Natural killer cell (primary cell): Measurements from ENCODE around the gene SNX9. TPM values are rescaled to one million over a fixed set of nuclear protein-coding genes. Genes with fewer than 3 reads are reported as not detected.

Source experiments
- ATAC-seq, 3 donors: fragments of 150-1000 bp in 2 of 3; fragments of 200-7000 bp in 1 of 3; cut with Tn5 transposase; 1 replicate in 1 of 3; 2 replicates in 2 of 3; pipeline ENCODE4 v1.10.0; 2021; ENCODE audit warnings: mild to moderate bottlenecking in 2 of 3, moderate library complexity in 2 of 3
- DNase-seq, 2 donors: peaks; one replicate each; pipeline versions ENCODE4 v3.0.0 to v3.0.0-alpha.2; 2013 to 2021; ENCODE audit warnings: mixed read lengths in 1 of 2
- H3K27ac ChIP-seq: one replicate; pipeline ENCODE4 v1.5.1; 2013; ENCODE audit warnings: mild to moderate bottlenecking, low read length
- H3K27me3 ChIP-seq: one replicate; pipeline ENCODE4 v1.6.1; 2013; ENCODE audit warnings: low read length; ENCODE audit not compliant: control insufficient read depth, insufficient read depth
- H3K36me3 ChIP-seq: one replicate; pipeline ENCODE4 v1.6.1; 2013; ENCODE audit warnings: low read length; ENCODE audit not compliant: control insufficient read depth, insufficient read depth
- H3K4me1 ChIP-seq: one replicate; pipeline ENCODE4 v1.6.1; 2013; ENCODE audit warnings: low read length; ENCODE audit not compliant: control insufficient read depth, insufficient read depth
- H3K4me3 ChIP-seq: one replicate; pipeline ENCODE4 v1.5.1; 2013; ENCODE audit warnings: low read length
- H3K9me3 ChIP-seq: one replicate; pipeline ENCODE4 v1.6.1; 2013; ENCODE audit warnings: low read length; ENCODE audit not compliant: control insufficient read depth, insufficient read depth
- H3K27ac Mint-ChIP-seq, 2 donors: one replicate each; pipeline ENCODE4 v1.8.0; 2022; ENCODE audit warnings: mild to moderate bottlenecking in 2 of 2, mixed read lengths in 2 of 2, moderate library complexity in 1 of 2
- H3K27me3 Mint-ChIP-seq, 2 donors: one replicate each; pipeline ENCODE4 v1.8.0; 2022; ENCODE audit warnings: low read depth in 2 of 2, mixed read lengths in 2 of 2
- H3K36me3 Mint-ChIP-seq: one replicate; pipeline ENCODE4 v1.8.0; 2022; ENCODE audit warnings: mixed read lengths
- H3K4me1 Mint-ChIP-seq, 2 donors: one replicate each; pipeline ENCODE4 v1.8.0; 2022; ENCODE audit warnings: mixed read lengths in 2 of 2
- H3K4me3 Mint-ChIP-seq: one replicate; pipeline ENCODE4 v1.8.0; 2022; ENCODE audit warnings: mild to moderate bottlenecking, moderate library complexity, mixed read lengths
- H3K9me3 Mint-ChIP-seq, 2 donors: one replicate each; pipeline ENCODE4 v1.8.0; 2022; ENCODE audit warnings: mixed read lengths in 2 of 2
- WGBS: methylation state at CpG from one replicate; pipeline ENCODE4 v1.1.7; 2013; ENCODE audit warnings: missing lambda C conversion rate; ENCODE audit not compliant: insufficient coverage; 5-methylcytosine and 5-hydroxymethylcytosine counted together
- intact Hi-C: fragments of 100-400 bp; cut with micrococcal nuclease; formaldehyde crosslinking; loops from one replicate; pipeline ENCODE4 v1.14.2; 2022
- total RNA-seq, 4 donors: library from RNA; stranded (reverse); fragments of 120-200 nt in 1 of 4; gene quantifications; one replicate each; pipeline versions ENCODE4 v1.2.3 to v1.2.4, GENCODE V29; 2013 to 2022
- TF ChIP-seq, protein P1 (sequence below): fragments of 200-600 bp; IDR thresholded peaks from one replicate; pipeline ENCODE4 v1.8.0; 2022; ENCODE audit warnings: antibody characterized with exemption

Gene SNX9
- total RNA-seq, 3 donors from 2014 or later (not counting 1 experiment from before 2014, with no cell fraction given): 6.0 to 9.7 (median 7.3) TPM

DNA sequence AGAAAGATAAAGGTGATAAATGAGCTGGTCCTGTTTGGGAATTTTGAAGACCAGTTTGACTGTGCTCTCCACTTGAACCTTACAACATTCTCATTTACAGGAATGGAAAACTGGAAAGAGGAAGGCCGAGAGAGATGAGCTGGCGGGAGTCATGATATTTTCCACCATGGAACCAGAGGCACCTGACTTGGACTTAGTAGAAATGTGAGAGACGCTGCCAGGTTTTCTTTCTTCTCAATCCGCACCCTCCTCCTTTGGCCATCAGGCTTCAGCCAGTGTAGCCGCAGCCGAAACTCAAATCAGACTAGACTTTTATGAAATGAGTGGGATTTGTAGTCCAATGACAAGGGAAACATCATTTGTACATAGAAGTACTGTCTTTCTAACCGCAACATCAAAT lies 104.0 kb downstream of the SNX9 start:
- intact Hi-C loops: no loop called here
- H3K27me3 Mint-ChIP-seq: no peaks in the 10 kb centered on the region
- ATAC-seq: no peak

GRCh38 chr6:157928428-157928827 lies 105.4 kb downstream of the SNX9 start:
- DNase-seq (no peak), ATAC-seq (peak in 2 of 3 donors; percentile 54 to 62)
- 41% methylated on average over 13 of the region's 13 CpGs for WGBS
- no peak overlapping the region for H3K4me3 Mint-ChIP-seq
- intact Hi-C loops: no loop called here
- Histone ChIP-seq H3K27ac (no peak overlapping the region), H3K36me3 (peaks cover 3% of the 10 kb centered on the region), H3K4me3 (no peak overlapping the region), H3K4me1 (no peaks in the 10 kb centered on the region), H3K27me3 (no peaks in the 10 kb centered on the region), H3K9me3 (no peaks in the 10 kb centered on the region)
- H3K27ac Mint-ChIP-seq: no peak overlapping the region
- no peaks in the 10 kb centered on the region for H3K4me1 Mint-ChIP-seq
- H3K36me3 Mint-ChIP-seq: no peaks in the 10 kb centered on the region
- H3K9me3 Mint-ChIP-seq: no peaks in the 10 kb centered on the region
- TF ChIP-seq, protein P1, sequence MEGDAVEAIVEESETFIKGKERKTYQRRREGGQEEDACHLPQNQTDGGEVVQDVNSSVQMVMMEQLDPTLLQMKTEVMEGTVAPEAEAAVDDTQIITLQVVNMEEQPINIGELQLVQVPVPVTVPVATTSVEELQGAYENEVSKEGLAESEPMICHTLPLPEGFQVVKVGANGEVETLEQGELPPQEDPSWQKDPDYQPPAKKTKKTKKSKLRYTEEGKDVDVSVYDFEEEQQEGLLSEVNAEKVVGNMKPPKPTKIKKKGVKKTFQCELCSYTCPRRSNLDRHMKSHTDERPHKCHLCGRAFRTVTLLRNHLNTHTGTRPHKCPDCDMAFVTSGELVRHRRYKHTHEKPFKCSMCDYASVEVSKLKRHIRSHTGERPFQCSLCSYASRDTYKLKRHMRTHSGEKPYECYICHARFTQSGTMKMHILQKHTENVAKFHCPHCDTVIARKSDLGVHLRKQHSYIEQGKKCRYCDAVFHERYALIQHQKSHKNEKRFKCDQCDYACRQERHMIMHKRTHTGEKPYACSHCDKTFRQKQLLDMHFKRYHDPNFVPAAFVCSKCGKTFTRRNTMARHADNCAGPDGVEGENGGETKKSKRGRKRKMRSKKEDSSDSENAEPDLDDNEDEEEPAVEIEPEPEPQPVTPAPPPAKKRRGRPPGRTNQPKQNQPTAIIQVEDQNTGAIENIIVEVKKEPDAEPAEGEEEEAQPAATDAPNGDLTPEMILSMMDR: no peak
- H3K27me3 Mint-ChIP-seq: no peaks in the 10 kb centered on the region

More for the DNA sequence above, 104.0 kb downstream of the SNX9 start:
- H3K36me3 ChIP-seq: peaks cover 3% of the 10 kb centered on the region
- no peak overlapping the region for H3K4me3 ChIP-seq
- no peaks in the 10 kb centered on the region for H3K4me1 Mint-ChIP-seq
- H3K4me3 Mint-ChIP-seq: no peak overlapping the region
- no peak overlapping the region for H3K27ac Mint-ChIP-seq
- no peaks in the 10 kb centered on the region for H3K9me3 ChIP-seq
- H3K27ac ChIP-seq: no peak overlapping the region
- H3K9me3 Mint-ChIP-seq: no peaks in the 10 kb centered on the region
- TF ChIP-seq, protein P1: no peak
- no peaks in the 10 kb centered on the region for H3K4me1 ChIP-seq
- DNase-seq: no peak
- H3K27me3 ChIP-seq: no peaks in the 10 kb centered on the region
- 98% methylated on average over 5 of the region's 7 CpGs for WGBS
- no peaks in the 10 kb centered on the region for H3K36me3 Mint-ChIP-seq

DNA sequence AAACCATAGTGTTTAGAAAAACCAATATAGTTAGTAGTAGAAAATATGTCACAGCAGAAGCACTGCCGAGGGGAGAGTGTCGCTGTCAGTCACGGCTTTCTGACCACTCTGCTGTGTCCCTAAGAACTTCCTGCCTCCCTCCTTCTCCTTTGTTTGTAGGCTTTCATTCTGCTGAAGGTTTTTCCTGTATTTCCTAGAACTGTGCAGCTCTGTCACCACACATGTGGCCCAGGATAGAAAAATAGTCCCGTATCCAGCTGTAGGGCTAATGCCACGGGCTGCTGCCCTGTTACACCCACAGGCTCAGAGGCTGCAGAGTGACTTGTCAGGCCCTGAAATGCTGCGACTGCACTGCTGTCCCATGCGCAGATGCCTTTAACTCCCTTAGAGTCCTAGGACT lies 106.0 kb downstream of the SNX9 start:
- Histone ChIP-seq H3K27me3 (no peaks in the 10 kb centered on the region), H3K9me3 (no peaks in the 10 kb centered on the region), H3K4me3 (no peak overlapping the region), H3K27ac (no peak overlapping the region), H3K4me1 (no peaks in the 10 kb centered on the region), H3K36me3 (peaks cover 5% of the 10 kb centered on the region)
- 90% methylated on average over 7 of the region's 7 CpGs for WGBS
- H3K9me3 Mint-ChIP-seq: no peaks in the 10 kb centered on the region
- no peak overlapping the region for H3K27ac Mint-ChIP-seq
- no peaks in the 10 kb centered on the region for H3K36me3 Mint-ChIP-seq
- no peak for ATAC-seq
- no peaks in the 10 kb centered on the region for H3K27me3 Mint-ChIP-seq
- H3K4me1 Mint-ChIP-seq: no peaks in the 10 kb centered on the region
- intact Hi-C loops: no loop called here
- H3K4me3 Mint-ChIP-seq: no peak overlapping the region
- no peak for DNase-seq
- TF ChIP-seq, protein P1: no peak

DNA sequence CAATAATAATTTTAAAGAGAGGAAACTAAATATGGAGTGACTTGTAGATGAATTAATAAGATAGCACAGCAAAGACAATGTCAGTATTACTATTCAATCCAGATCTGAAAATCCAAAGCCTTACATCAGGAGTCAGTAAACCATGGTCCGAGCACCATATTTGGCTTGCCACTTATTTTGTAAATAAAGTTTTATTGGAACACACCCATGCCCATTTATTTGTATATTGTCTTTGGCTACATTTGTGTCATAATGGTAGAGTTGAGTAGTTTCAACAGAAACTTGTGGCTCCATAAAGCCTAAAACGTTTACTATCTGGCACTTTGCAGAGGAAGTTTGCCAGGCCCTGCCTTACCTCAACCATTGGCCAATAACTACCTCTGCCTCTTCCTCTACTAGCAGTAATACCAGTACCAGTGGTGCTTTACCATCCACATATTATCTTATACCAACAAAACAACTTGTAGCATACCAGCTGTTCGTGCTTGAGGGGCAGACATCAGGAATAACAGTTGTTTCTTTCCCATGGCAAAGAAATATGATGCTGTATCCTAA lies 106.8 kb downstream of the SNX9 start:
- Mint-ChIP-seq H3K36me3 (no peaks in the 10 kb centered on the region), H3K4me1 (no peaks in the 10 kb centered on the region), H3K4me3 (no peak overlapping the region), H3K27me3 (no peaks in the 10 kb centered on the region), H3K9me3 (no peaks in the 10 kb centered on the region), H3K27ac (no peak overlapping the region)
- TF ChIP-seq, protein P1: no peak
- Histone ChIP-seq H3K27ac (no peak overlapping the region), H3K36me3 (peaks cover 5% of the 10 kb centered on the region), H3K27me3 (no peaks in the 10 kb centered on the region), H3K4me3 (no peak overlapping the region), H3K4me1 (no peaks in the 10 kb centered on the region), H3K9me3 (no peaks in the 10 kb centered on the region)
- WGBS: 94% methylated on average over 3 of the region's 3 CpGs
- ATAC-seq (no peak), DNase-seq (no peak)
- intact Hi-C loops: no loop called here
